ENCODE results near the gene LMAN2. TPM values are rescaled to one million over a fixed set of nuclear protein-coding genes. Genes with fewer than 3 reads are reported as not detected.

Gene LMAN2
- total RNA-seq, 1 donor from 2014 or later, result 155 TPM

- no peak for DNase-seq (ENCODE audit: low read depth)
Measured at GRCh38 chr5:177290816-177291596, 60.5 kb downstream of the LMAN2 start.

- DNase-seq (ENCODE audit: low read depth), result no peak
Measured at GRCh38 chr5:177288191-177288590, 63.3 kb downstream of the LMAN2 start.

Other genes starting within 250 kb of the LMAN2 start
- 37.0 and 39.6 TPM in 2 replicates for gene NSD1, start 217.9 kb downstream of the LMAN2 start, total RNA-seq
- gene RAB24, start 47.9 kb downstream of the LMAN2 start, total RNA-seq, result 42.6 and 66.3 TPM in 2 replicates
- 161 and 219 TPM in 2 replicates for gene PRELID1, start 47.9 kb downstream of the LMAN2 start, total RNA-seq
- 6.4 and 10.8 TPM in 2 replicates for gene MXD3, start 39.8 kb downstream of the LMAN2 start, total RNA-seq
- gene RGS14, start 6.3 kb upstream of the LMAN2 start, total RNA-seq, result 2.5 and 4.1 TPM in 2 replicates
- not detected in 2 replicates for gene SLC34A1, start 32.8 kb upstream of the LMAN2 start, total RNA-seq
- not detected in 2 replicates for gene PFN3, start 49.0 kb upstream of the LMAN2 start, total RNA-seq
- 0.86 and 0.94 TPM in 2 replicates for gene F12, start 57.9 kb upstream of the LMAN2 start, total RNA-seq
- 19.8 and 27.8 TPM in 2 replicates for gene GRK6, start 75.0 kb upstream of the LMAN2 start, total RNA-seq
- 23.1 and 38.7 TPM in 2 replicates for gene PRR7, start 95.1 kb upstream of the LMAN2 start, total RNA-seq
- gene DBN1, start 122.0 kb upstream of the LMAN2 start, total RNA-seq, result 311 and 455 TPM in 2 replicates
- gene PDLIM7, start 145.9 kb upstream of the LMAN2 start, total RNA-seq, result 302 and 340 TPM in 2 replicates
- gene DOK3, start 158.2 kb upstream of the LMAN2 start, total RNA-seq, result 21.7 and 29.3 TPM in 2 replicates
- gene DDX41, start 165.3 kb upstream of the LMAN2 start, total RNA-seq, result 87.2 and 112 TPM in 2 replicates
- gene FAM193B, start 202.9 kb upstream of the LMAN2 start, total RNA-seq, result 33.5 and 42.0 TPM in 2 replicates
- 125 and 146 TPM in 2 replicates for gene TMED9, start 240.5 kb upstream of the LMAN2 start, total RNA-seq
- gene B4GALT7, start 248.5 kb upstream of the LMAN2 start, total RNA-seq, result 29.3 and 36.7 TPM in 2 replicates

All from myocyte (in vitro differentiated cells).